GM23248 (cell line): ENCODE measurements around the gene FLT4. TPM values are rescaled to one million over a fixed set of nuclear protein-coding genes. Genes with fewer than 3 reads are reported as not detected.
"Not testable (repeated sequence)": the region's sequence is repeated elsewhere in the genome, so short reads cannot be mapped to it uniquely, and the experiment has no call there.

Source experiments
- DNase-seq: peaks from one replicate; pipeline ENCODE4 v3.0.0-alpha.2; 2015
- H2AFZ ChIP-seq: fragments of 200-600 bp; sonication (generic); 2 replicates; pipeline ENCODE4 v1.6.1; 2016; ENCODE audit warnings: antibody characterized with exemption
- H3F3A ChIP-seq: fragments of 200-600 bp; sonication (generic); 2 replicates; pipeline ENCODE4 v1.6.1; 2016; ENCODE audit warnings: mild to moderate bottlenecking, antibody characterized with exemption, mixed run types; ENCODE audit not compliant: insufficient read depth
- H3K27ac ChIP-seq: fragments of 200-600 bp; sonication (generic); 2 replicates; pipeline ENCODE4 v1.5.1; 2016; ENCODE audit warnings: mild to moderate bottlenecking
- H3K27me3 ChIP-seq: fragments of 200-600 bp; sonication (generic); replicated peaks from 2 replicates; pipeline ENCODE4 v1.6.1; 2016; ENCODE audit warnings: mild to moderate bottlenecking; ENCODE audit not compliant: insufficient read depth
- H3K36me3 ChIP-seq: fragments of 200-600 bp; sonication (generic); 2 replicates; pipeline ENCODE4 v1.6.1; 2016; ENCODE audit warnings: low read depth, mild to moderate bottlenecking
- H3K4me1 ChIP-seq: fragments of 200-600 bp; sonication (generic); 2 replicates; pipeline ENCODE4 v1.6.1; 2016; ENCODE audit warnings: mild to moderate bottlenecking; ENCODE audit not compliant: insufficient read depth
- H3K4me2 ChIP-seq: fragments of 200-600 bp; sonication (generic); one replicate; pipeline ENCODE4 v1.6.1; 2016; ENCODE audit warnings: mild to moderate bottlenecking; ENCODE audit not compliant: unreplicated experiment
- H3K4me3 ChIP-seq: fragments of 200-600 bp; sonication (generic); 2 replicates; pipeline ENCODE4 v1.5.1; 2016; ENCODE audit warnings: mild to moderate bottlenecking
- H3K79me2 ChIP-seq: fragments of 200-600 bp; sonication (generic); 2 replicates; pipeline ENCODE4 v1.6.1; 2016; ENCODE audit warnings: mild to moderate bottlenecking; ENCODE audit not compliant: insufficient read depth
- H3K9ac ChIP-seq: fragments of 200-600 bp; sonication (generic); 2 replicates; pipeline ENCODE4 v1.6.1; 2016; ENCODE audit warnings: mild to moderate bottlenecking
- H3K9me2 ChIP-seq: fragments of 200-600 bp; sonication (generic); 2 replicates; pipeline ENCODE4 v1.6.1; 2016; ENCODE audit warnings: mixed run types, mild to moderate bottlenecking, moderate library complexity; ENCODE audit not compliant: insufficient read depth
- H3K9me3 ChIP-seq: fragments of 200-600 bp; sonication (generic); one replicate; pipeline ENCODE4 v1.6.1; 2017; ENCODE audit warnings: low read depth
- H4K20me1 ChIP-seq: fragments of 200-600 bp; sonication (generic); 2 replicates; pipeline ENCODE4 v1.6.0; 2016; ENCODE audit not compliant: insufficient read depth
- EZH2 ChIP-seq: fragments of 200-600 bp; sonication (generic); IDR thresholded peaks from 2 replicates; pipeline ENCODE4 v1.6.1; 2018; ENCODE audit warnings: antibody characterized with exemption, mild to moderate bottlenecking; ENCODE audit not compliant: insufficient read depth, poor library complexity, severe bottlenecking
- EZH2phosphoT487 ChIP-seq: fragments of 200-600 bp; sonication (generic); IDR thresholded peaks from 2 replicates; pipeline ENCODE4 v1.6.1; 2018; ENCODE audit warnings: antibody characterized with exemption, moderate library complexity, mild to moderate bottlenecking, low read depth; ENCODE audit not compliant: insufficient read depth
- WGBS, 2 experiments: methylation state at CpG; one replicate each; pipeline ENCODE4 v1.1.6; 2015 to 2017; ENCODE audit warnings: low lambda C conversion rate in 2 of 2, low coverage in 1 of 2; ENCODE audit errors: missing lambda C conversion rate in 2 of 2; 5-methylcytosine and 5-hydroxymethylcytosine counted together
- in situ Hi-C: fragments of 300-500 bp; cut with MboI; formaldehyde crosslinking; loops from 2 replicates; pipeline ENCODE4 v1.15.0; 2020
- polyA plus RNA-seq: library from polyadenylated mRNA; unstranded; fragments of >200 nt; fragmentation: Nextera tagmentation; extraction: Ambion mirVana; gene quantifications from 2 replicates; pipeline ENCODE4 v1.2.1, GENCODE V29; 2016
- total RNA-seq: library from RNA; depleted of rRNA; stranded (reverse); fragments of >200 nt; shearing (Covaris generic); gene quantifications from 2 replicates; pipeline ENCODE4 v1.2.3, GENCODE V29; 2014

The FLT4 gene
- total and polyA plus RNA-seq, 2 experiments from 2014 or later = not detected

DNA sequence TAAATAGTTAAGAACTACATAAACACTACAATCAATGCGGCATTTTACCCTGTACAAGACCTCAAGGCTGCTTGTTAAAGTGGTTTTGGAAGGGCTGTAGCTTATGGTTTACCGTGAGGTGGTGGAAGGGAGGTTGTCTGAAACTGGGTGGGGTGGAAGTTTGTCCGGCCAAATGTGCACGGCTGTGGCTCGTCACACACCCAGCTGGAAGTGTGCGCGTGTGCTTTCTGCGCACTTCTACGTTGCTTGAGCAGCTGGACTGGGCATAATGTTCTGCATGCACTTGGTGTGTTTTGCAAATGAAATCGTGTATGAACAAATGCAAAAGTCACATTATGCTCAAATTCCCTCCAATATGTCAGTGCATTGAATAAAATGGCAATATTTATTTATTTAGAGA, 17.4 kb upstream of the FLT4 start:
- H3K27ac ChIP-seq = no peak overlapping the region
- no peak overlapping the region for H3K4me3 ChIP-seq
- no peaks in the 10 kb centered on the region for H3K9me3 ChIP-seq
- H2AFZ ChIP-seq = no peak overlapping the region
- H3K36me3 ChIP-seq = no peaks in the 10 kb centered on the region
- no peak overlapping the region for H3K4me2 ChIP-seq
- TF ChIP-seq EZH2phosphoT487 = no peak
- no peak for TF ChIP-seq EZH2
- in situ Hi-C loops = no loop called here
- no peak for DNase-seq
- H3K9me2 ChIP-seq = no peaks in the 10 kb centered on the region
- no peaks in the 10 kb centered on the region for H3K79me2 ChIP-seq
- no peaks in the 10 kb centered on the region for H3K27me3 ChIP-seq
- no peaks in the 10 kb centered on the region for H3F3A ChIP-seq
- WGBS, 2 experiments = 44 to 48% methylated on average over 10 of the region's 10 CpGs
- no peak overlapping the region for H3K9ac ChIP-seq
- H3K4me1 ChIP-seq = no peaks in the 10 kb centered on the region
- no peaks in the 10 kb centered on the region for H4K20me1 ChIP-seq

DNA sequence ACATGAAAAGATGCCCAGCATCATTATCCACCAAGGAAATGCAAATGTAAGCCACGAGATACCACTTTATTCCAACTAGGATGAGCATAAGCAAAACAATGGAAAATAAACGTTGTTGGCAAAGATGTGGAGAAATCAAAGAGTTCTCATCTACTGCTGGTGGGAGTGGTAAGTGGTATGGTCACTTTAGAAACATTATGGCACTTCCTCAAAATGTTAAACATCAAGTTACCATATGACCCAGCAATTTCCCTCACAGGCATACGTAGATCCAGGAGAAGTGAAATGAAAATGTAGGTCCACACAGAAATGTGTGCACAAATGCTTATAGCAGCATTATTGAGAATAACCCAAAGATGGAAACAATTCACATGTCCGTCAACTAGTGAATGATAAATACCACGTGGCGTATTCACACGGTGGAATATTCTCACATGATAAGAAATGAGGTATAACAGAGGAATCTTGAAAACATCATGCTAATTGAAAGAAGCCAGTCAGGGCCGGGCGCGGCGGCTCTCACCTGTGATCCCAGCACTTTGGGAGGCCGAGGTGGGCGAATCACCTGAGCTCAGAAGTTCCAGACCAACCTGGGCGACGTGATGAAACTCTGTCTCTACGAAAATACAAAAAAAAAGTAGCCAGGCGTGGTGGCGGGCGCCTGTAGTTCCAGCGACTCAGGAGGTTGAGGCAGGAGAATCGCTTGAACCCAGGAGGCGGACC, 16.4 kb upstream of the FLT4 start:
- TF ChIP-seq EZH2 (no peak), EZH2phosphoT487 (no peak)
- Histone ChIP-seq H3K79me2 (no peaks in the 10 kb centered on the region), H4K20me1 (no peaks in the 10 kb centered on the region), H3K9ac (no peak overlapping the region), H2AFZ (no peak overlapping the region), H3K27ac (no peak overlapping the region), H3F3A (no peaks in the 10 kb centered on the region), H3K27me3 (peaks cover 5% of the 10 kb centered on the region; the same call in 1 of the 2 replicates), H3K9me2 (no peaks in the 10 kb centered on the region), H3K4me2 (no peak overlapping the region), H3K4me1 (no peaks in the 10 kb centered on the region), H3K9me3 (no peaks in the 10 kb centered on the region), H3K36me3 (no peaks in the 10 kb centered on the region), H3K4me3 (no peak overlapping the region)
- no peak for DNase-seq
- WGBS, 2 experiments = 48 to 51% methylated on average over 22 of the region's 22 CpGs
- in situ Hi-C loops = no loop called here

DNA sequence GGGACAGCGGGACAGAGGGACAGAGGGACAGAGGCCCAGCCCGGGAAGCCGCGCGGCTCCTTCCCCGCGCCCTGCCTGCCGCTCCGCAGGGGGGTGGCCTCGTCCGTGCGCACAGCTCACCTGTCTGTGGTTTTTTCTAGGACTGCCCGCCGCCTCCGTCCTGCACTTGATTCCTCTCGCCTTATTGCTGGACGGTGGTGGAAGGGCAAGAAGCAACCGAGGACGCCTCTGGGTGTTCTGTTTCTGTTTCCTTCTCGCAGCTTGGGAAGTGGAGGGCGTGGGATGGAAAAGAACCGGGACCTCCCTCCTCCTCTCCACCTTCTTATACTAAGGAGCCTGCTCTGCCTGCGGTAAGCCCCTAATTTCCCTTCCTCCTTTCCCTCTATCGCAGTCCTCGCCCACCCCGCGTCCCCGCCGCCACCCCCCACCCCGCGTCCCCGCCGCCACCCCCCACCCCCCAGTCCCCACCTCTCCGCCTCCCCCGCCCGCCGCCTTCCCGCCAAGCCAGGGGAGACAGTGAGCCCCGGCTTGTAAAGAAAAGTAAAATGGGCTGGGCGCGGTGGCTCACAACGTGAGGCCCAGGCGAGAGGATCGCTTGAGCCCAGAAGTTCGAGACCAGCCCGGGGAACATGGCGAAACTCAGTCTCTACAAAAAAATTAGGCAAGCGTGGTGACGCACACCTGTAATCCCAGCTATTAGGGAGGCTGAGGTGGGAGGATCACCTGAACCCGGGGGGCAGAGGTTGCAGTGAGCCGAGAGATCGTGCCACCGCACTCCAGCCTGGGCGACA, 9.6 kb upstream of the FLT4 start:
- Histone ChIP-seq H3K4me2 (no peak overlapping the region), H3K79me2 (no peaks in the 10 kb centered on the region), H3K4me3 (no peak overlapping the region), H3K4me1 (no peaks in the 10 kb centered on the region), H3K9me2 (no peaks in the 10 kb centered on the region), H3K9me3 (no peaks in the 10 kb centered on the region), H3K27me3 (peaks cover 37% of the 10 kb centered on the region), H3F3A (no peaks in the 10 kb centered on the region), H4K20me1 (no peaks in the 10 kb centered on the region), H2AFZ (no peak overlapping the region), H3K36me3 (no peaks in the 10 kb centered on the region), H3K9ac (no peak overlapping the region), H3K27ac (no peak overlapping the region)
- WGBS, 2 experiments = 21 to 31% methylated on average over 28 to 54 of the region's 54 CpGs
- DNase-seq = no peak
- in situ Hi-C loops = no loop called here
- TF ChIP-seq EZH2phosphoT487 = no peak
- no peak for TF ChIP-seq EZH2

DNA sequence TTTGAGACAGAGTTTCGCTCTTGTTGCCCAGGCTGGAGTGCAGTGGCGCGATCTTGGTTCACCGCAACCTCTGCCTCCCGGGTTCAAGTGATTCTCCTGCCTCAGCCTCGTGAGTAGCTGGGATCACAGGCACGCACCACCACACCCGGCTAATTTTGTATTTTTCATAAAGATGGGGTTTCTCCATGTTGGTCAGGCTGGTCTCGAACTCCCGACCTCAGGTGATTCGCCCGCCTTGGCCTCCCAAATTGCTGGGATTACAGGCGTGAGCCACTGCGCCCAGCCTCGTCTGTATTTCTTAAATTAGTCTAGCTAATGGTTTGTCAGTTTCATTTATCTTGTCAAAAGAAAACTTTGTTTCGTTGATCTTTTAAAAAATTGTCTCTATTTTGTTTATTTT, 5.8 kb upstream of the FLT4 start:
- H3K9me3 ChIP-seq, in situ Hi-C loops: not testable (repeated sequence)
- WGBS, 2 experiments = 73 to 74% methylated on average over 16 of the region's 16 CpGs

More for the DNA sequence above, 5.8 kb upstream of the FLT4 start:
- H3K4me1 ChIP-seq, H3K9me2 ChIP-seq, H3K79me2 ChIP-seq, H2AFZ ChIP-seq, H3K36me3 ChIP-seq, H3K27ac ChIP-seq, H3F3A ChIP-seq, H3K4me3 ChIP-seq, DNase-seq, H3K9ac ChIP-seq, H3K4me2 ChIP-seq, H4K20me1 ChIP-seq: not testable (repeated sequence)
- peaks cover 47% of the 10 kb centered on the region for H3K27me3 ChIP-seq
